Gastroesophageal sphincter (tissue), 3 donors: ENCODE results near the gene MNAT1.

Source experiments
- CTCF ChIP-seq, 4 experiments: fragments of 200-600 bp in 2 of 4; fragments of 450-650 bp in 2 of 4; sonication (generic) in 1 of 4; IDR thresholded peaks; one replicate each; pipeline ENCODE4 v1.5.1; 2017 to 2019; ENCODE audit warnings: antibody characterized with exemption in 4 of 4, mild to moderate bottlenecking in 2 of 4, moderate library complexity in 2 of 4
- POLR2AphosphoS5 ChIP-seq: sonication (generic); formaldehyde crosslinking; IDR thresholded peaks from one replicate; pipeline ENCODE4 v1.6.1; 2017; ENCODE audit warnings: antibody characterized with exemption

- TF ChIP-seq CTCF (IDR thresholded peaks at IDR 0.05) (no peak), POLR2AphosphoS5 (no peak)
Observed at GRCh38 chr14:60732840-60733483, 1.6 kb upstream of the MNAT1 start.
